GM21619 (cell line): ENCODE results near the gene CCT7.
"Not testable (repeated sequence)": the region's sequence is repeated elsewhere in the genome, so short reads cannot be mapped to it uniquely, and the experiment has no call there.

ENCODE experiments used
- ATAC-seq: cut with Tn5 transposase; IDR thresholded peaks from one replicate; pipeline ENCODE4 v1.9.1; 2021; ENCODE audit not compliant: unreplicated experiment

Gene CCT7

DNA sequence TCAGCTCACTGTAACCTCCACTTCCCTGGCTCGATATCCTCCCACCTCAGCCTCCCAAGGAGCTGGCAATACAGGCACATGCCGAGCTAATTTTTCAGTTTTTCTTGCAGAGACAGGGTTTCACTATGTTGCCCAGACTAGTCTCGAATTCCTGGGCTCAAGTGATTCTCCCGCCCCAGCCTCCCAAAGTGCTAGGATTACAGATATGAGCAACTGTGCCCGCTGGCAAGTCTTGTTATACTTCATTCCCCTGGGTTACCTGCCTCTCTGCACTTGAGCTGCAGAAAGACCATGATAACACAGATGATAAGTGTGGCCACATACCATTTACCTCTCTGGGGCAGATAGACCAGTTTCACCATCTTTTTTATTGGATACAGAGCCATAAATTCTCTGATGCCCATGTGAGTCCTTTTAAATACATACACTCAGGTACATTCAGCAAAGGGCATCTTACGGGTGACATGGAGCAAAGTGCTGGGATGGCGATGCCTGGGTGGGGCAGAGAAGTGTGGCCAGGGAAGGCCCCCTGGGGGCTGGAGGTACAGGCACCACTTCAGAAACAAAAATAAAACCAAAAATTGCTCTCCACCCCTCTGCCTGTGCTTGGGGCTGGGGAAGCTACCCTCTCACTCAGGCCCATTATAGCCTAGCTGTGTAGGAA lies 20.4 kb downstream of the CCT7 start:
- no peak for ATAC-seq

DNA sequence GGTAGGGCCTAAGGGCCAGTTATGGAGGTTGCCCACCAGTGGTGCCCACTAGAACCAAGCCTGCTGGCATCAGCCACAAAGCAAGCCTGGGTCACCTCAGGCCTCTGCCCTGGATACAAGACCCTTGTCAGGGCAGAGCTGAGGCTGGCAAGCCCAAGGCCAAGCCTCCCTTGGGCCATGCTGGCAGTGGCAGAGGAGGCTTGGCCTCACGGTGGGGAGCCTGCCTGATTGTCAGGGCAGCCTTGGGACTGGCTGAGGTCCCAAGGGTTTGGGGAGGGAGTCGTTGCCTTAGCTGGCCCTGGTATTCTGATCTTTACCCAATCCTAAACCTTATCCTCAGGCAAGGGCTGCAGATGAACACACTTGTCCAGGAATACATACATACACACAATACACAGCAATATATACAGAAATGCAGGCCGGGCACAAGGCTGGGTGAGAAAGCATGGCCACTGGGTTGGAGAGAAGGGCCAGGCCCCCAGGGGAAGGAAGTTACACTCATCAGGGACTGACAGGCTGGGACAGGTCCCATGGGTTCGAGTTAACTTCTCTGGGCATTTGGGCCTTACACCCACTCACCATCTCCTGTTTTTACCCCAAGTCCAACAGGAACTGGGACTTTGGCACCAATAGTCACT lies 21.0 kb downstream of the CCT7 start:
- ATAC-seq: no peak

DNA sequence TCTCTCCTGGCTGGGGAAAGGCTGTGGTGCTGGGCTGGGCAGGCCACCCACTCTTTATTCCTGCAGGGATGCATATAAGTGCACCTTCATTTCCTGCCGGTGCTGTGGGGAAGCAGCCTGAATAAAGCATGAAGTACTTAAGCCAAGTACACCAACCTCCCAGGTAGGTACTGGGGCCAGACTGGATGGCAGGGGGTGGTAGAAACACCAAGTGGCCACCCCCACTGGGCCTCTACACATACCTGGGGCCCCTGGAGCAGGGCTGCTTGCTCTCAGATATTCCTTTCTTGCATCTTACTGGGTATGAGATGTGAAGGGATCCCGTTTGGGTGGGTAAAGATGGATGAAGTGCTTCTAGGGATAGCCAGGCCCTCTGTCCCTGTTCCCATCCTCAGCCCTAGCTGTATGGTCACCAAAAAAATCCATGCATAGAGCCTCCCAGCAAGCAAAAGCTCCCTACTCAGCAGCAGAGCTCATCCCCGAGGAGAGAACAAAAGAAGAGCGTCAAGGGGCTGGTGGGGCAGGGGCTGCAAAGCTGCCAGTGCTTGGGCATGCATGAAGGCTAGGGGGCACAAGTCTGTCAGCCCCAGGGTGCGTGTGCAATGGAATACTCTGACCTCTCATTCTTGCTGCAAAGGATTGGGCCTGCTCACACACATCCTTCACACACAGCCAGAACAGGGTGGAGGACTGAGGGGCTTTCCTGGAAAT lies 22.0 kb downstream of the CCT7 start:
- no peak for ATAC-seq

DNA sequence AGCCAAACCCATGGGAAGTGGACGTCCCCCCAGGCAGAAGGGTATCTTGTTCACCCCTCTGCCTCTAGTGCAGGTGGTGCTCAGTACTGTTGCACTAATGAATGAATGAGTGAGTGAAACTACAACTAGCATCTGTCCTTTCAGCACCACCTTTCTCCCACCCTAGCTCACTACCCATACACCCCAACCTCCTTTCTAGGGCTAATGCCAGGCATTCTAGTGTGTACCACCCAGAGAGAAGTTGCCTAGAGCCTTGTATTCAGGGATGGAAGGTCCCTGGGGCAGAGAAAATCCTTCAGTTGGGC lies 22.5 kb downstream of the CCT7 start:
- no peak for ATAC-seq

DNA sequence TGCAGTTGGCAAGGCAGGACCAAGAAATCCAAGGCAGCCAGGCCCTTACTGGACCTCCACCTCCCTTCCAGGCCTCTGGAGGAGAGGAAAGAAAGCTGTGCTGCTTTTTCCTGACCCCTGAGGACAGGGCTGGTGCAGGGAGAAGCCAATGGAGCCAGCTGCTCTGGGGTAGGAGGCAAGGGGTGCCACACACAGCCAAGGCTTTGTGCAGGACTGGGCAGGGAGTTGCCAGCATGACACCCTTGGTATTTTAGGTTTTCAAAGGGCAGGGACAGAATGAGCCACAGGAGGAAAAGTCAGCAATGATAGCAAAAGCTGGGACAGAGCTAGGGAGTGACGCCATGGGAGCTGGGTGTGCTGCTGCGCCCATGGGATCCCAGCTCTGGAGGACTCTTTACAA lies 22.9 kb downstream of the CCT7 start:
- no peak for ATAC-seq

DNA sequence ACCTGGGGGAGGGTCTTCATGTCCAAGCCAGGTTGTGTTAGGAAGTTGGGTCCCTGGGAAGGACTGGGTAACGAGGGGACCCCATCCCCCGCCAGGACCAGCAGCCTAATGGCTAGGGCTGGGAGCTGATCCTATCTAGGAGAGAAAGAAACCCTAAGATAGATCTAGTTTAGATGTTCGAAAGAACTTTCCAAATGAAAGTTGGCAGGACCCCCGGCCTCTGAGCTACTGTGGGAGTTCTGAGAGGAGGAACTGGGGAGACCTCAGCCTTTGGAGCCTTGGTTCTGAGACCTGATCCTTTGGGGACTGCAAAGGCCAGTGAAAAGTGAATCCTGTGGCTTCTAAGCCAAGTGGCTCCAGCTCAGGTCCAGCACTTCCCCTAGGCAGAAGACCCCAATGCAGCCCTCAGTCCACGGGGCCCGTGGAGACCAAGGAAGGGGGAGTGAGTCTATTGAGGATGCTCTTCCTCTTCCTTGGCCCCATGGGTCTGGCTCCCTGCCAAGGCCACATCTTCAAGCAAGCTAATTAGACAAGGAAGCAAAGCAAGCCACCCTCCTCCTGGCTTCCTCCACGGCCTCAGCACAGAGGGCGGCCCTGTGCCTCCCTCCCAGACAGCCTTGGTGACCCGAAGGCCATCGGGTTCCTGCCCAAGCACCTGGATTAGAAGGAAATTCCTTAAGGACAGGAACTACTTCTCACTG lies 23.5 kb downstream of the CCT7 start:
- no peak for ATAC-seq

DNA sequence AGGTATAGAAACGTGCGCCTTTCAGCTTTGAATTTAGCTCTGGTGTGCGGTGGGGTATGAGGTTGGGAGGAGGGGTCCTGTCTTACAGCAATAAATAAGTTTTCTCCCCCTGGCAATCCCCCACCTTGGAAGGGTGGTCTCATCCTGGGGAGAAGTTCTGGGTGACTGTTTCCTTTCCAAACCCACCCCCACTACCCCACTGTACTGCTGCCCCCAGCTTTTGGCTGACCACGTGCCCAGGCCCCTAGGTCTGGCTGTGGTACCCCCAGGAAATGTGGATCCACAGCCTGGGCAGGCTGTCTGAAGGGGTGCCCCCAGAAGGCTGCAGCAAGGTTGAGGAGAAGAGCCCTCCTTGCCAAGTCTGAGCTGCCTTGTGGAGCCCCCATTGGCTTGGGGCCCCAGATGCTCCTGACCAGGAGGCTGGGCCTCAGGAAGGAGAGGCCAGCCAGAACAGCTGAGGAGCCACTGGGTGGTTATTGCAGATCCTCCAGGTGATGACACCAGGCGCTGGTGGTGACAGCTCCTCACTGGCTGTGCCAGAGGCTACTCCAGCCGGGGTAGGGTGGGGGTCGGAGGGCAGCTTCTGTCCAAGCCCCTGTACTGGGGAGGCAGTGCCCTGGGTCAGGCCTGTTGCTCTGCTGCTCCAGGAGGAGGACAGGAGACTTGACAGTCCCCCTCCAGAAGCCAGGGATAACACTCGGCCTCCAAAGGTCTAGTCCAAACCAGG lies 24.2 kb downstream of the CCT7 start:
- no peak for ATAC-seq

DNA sequence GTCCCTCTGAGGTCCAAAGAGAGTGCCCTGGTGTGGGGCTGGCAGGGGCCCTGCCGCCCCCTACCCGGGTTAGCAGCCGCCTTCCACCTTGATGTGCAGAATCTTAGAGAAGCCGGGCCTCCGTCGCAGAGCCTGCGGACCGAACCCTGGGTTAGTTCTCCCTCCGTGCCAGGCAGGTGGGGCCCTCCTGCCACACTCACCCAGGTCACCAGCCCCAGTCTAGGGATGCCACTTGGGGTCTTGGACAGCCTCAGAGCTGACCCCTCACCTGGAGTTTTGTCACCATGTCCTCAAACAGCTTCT lies 24.8 kb downstream of the CCT7 start:
- ATAC-seq: no peak

DNA sequence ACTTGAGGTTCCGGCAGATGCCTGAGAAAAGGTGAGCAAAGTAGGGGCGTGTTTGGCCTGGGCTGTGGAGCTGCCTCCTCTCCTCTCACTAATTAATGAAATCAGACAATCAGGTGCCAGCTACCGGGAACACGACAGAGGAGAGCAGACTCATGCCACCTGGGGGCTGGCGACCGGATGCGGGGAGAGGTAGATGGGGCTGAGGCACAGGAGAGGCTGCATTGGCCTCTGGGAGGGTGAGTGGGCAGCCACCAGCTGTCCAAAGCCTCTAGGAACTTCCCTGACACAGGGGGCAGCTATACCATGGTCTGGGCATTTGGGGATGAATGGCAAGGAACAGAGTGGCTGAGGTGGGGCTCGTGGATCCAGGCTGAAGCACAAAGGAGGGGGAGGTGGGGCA lies 25.2 kb downstream of the CCT7 start:
- ATAC-seq: no peak

DNA sequence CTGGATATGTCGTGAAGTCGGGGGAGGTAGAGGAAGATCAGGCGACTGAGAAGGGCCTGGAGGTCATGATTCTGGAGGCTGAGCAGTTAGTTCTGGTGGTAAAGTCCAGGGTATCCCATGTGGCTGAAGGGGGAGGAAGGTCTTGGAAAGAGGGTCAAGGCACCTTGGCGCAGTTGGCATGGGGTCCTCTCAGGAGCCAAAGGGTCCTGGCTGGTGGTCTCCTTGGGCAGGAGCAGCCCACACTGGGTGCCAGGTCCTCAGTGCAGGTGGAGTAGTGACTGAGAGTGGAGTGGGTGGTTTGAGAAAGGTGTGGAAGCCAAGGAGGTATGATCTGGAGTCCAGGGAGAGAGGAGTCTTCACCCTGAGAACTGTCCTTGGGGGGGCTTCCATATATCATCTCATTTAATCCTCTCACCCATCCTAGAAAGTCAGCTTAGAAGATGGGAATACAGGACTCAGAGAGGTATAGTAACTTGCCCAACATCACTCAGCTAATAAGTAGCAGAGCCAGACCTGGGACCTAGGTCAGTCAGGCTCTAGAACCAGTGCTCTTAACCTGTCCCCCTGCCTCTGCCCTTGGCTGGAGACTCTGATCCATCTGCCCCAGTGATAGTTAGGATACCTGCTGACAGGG lies 25.7 kb downstream of the CCT7 start:
- ATAC-seq: no peak

DNA sequence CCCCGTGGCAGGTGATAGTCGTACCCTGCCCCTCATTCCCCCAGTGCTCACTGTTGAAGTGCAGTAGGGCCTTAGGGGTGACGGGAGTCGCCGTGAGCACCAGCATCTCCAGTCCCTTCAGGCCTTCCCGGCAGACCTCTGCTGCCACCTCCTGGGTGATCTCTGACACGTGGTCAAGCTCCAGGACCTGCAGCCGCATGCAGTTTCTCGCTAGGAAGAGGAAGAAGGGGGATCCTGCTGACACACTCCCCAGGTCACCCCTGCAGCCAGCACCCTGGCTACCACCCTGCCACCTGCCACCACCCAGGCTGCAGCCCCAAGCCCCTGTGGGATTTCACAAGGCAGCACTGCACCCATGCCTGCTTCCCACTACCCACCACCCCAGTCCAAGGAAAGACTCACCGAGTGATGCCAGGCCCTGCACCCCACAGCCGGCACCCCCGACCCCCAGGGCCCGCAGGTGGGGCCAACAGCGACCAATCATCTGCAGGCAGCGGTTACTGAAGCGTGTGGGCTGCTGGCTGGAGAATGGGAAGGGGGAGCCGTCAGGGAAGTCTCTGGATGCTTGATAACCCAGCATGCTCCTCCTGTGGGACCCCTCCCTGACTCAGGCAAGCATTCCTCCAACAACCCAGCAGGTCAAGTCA lies 26.4 kb downstream of the CCT7 start:
- no peak for ATAC-seq

DNA sequence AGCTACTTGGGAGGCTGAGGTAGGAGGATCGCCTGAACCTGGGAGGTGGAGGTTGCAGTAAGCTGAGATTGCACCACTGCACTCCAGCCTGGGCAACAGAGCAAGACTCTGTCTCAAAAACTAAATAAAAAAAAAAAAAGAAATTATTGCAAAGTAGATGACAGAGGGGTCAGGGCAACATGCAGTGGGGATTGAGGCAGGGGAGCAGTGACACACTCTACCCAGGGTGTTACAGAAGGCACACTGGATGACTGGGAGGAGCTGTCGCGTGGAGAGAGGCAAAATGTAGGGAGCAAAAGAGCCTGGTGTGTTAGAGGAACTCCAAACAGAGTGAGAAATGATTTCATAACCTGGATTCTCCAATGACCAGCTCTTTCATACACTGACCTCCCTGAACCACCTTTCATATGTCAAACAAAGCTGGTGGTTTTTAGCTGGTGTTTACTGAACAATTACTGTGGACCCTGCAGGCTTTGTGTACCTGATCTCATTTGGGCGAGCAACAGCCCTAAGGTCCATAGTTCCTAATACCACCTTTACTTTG lies 28.1 kb downstream of the CCT7 start:
- ATAC-seq: no peak

DNA sequence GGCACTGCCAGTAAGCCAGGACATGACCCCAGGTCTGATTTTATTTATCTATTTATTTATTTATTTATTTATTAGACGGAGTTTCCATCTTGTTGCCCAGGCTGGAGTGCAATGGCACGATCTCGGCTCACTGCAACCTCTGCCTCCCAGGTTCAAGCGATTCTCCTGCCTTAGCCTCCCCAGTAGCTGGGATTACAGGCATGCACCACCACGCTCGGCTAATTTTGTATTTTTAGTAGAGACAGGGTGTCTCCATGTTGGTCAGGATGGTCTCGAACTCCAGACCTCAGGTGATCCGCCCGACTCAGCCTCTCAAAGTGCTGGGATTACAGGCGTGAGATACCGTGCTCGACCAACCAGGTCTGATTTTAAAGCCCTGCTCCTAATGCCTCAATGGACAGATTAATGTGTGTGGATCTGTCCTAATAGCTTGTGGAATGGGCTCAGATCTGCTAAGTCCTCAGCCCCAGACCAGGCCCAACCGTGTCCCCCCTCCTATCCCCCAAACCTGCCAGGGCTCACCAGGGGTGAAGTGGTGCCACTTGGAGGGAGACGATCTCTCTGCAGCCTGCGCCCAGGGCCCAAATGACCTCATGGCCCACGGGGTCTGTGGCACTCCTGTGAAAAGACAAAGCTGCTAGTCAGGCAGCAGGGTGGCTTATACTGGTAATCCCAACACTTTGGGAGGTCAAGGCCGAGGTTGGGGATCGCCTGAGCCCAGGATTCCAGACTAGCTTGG lies 28.8 kb downstream of the CCT7 start:
- ATAC-seq: not testable (repeated sequence)

DNA sequence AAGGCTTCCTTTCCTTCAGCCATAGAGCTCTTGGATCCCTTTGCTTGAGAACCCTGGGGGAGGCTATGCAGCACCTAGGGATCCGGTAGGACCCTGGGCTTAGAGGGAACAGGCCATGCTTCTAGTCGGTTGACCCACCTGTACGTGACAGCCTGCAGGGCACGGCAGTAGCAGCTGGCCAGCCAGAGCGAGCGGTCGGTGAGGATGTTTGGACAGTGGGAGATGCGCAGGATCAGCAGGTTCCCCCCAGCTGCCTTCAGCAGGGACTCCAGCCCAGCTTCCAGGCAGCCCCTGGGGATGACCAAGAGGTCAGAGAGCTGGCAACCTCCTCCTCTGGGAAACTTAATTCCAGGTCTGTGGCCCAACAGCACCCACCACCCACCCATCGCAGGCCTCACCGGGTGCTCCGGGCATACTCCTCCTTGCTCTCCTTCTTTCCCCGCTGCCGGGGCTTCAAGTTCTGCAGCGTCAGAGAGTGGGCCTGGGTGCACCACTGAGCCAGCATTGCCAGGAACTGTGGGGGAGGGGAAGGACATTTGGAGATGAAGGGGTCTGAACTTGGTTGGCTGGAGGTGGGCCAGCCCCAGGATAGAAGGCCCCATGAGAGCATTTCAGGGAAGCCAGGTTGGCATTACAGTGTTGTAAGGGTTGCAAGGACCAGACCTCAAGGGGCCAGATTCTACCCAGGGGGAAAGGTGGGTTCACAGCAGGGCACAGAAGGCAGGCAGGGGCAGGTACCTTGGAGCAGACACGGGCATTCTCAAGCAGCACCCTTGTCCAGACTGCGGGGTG lies 29.6 kb downstream of the CCT7 start:
- ATAC-seq: no peak

DNA sequence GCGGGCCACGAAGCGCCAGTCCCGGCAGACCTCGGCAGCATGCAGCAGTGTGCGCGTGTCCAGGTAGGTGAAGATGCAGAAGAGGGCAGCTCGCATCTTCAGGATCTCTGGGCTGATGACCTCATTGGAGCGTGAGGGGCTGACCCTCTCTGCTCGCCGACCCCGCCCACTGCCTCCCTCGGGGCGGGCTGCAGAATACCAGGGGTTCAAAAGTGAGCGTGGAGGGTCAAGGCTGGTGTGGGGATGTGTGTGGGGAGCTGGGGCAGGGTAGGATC lies 30.2 kb downstream of the CCT7 start:
- ATAC-seq: no peak

DNA sequence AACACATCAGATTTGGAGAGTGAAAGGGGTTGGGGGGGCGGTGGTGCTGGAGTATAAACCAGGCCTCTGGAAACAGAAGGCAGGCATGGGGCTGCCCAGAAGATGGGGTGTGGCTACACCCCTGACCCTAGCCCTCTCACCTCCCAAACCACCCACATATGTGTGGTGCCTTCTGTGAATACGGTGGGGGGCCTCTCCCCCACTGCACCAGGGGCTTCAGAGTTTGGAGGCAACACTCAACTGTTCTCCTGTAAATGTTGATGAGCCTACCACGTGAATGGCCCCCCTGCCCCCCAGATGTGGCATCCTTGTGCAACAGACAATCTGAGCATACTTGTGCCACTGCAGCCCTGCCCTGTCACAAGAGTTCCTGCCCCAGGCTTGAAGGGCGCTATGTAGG lies 30.7 kb downstream of the CCT7 start:
- ATAC-seq: no peak

DNA sequence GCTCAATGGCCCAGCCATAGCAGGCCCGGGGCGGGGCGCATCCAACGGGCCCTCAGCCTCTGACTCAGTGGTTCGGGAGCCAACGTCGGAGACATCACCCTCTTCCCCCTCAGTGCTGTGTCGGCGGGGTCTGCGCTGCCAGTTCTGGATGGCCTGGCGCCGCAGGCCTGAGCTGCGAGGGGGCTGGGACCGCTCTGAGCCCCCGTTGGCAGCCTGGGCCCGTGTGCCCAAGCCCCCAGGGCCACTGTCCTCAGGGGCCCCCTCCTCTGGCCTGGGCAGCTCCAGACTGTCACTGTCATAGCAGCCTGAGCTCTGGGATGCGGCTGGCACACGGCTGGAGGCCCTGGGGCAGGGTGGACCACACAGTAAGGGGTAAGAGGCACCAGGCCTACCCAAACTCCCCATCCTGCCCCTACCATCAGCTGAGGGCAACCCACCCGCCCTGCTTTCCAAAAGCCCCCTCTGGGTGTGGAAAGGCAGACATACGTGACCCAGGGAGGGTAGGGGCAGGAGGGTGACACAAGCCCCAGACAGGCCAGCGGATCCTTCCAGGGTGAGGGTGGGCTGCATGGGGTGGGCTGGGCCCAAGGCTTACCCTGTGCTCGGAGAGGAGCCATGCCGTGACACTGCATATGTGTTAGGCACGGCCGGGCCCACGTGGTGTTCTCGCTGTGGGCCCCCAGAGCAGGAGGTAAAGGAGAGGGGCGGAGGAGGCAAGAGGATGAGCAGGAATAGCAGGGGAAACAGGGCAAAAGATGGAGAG lies 31.4 kb downstream of the CCT7 start:
- no peak for ATAC-seq
